Panc1 (cell line): ENCODE data around the gene TMTC2. TPM values are rescaled to one million over a fixed set of nuclear protein-coding genes. Genes with fewer than 3 reads are reported as not detected.

Experiments
- ATAC-seq: fragments of 200-7000 bp; cut with Tn5 transposase; 2 replicates; pipeline ENCODE4 v1.9.1; 2020; ENCODE audit warnings: mild to moderate bottlenecking, moderate library complexity
- BruUV-seq: library from RNA; stranded (reverse); fragments of 400-500 nt; replicated peaks from 2 replicates; lab custom pipeline; 2021; lab: Mats Ljungman, UMichigan
- CTCF ChIA-PET: fragments of 300-600 bp; sonication (Branson Sonifier 250); formaldehyde crosslinking; loops from one replicate; lab custom pipeline; 2022; ENCODE audit warnings: antibody characterized with exemption; lab: Charles Lee
- POLR2A ChIA-PET: fragments of 300-600 bp; sonication (Branson Sonifier 250); formaldehyde crosslinking; loops from one replicate; lab custom pipeline; 2022; ENCODE audit warnings: antibody characterized with exemption; lab: Charles Lee
- DNase-seq: peaks from one replicate; pipeline ENCODE4 v3.0.0-alpha.2; 2010; ENCODE audit warnings: low read depth, low spot score
- H3K27ac ChIP-seq: 2 replicates; pipeline ENCODE4 v1.5.1; 2011; ENCODE audit warnings: mild to moderate bottlenecking, low read length, inconsistent platforms
- H3K27me3 ChIP-seq: fragments of 200-500 bp; sonication (Bioruptor generic); 2 replicates; pipeline ENCODE4 v1.6.0; 2014; ENCODE audit warnings: low read length, inconsistent platforms; ENCODE audit not compliant: control insufficient read depth, insufficient read depth
- H3K36me3 ChIP-seq: fragments of 200-500 bp; sonication (Bioruptor generic); 2 replicates; pipeline ENCODE4 v1.5.1; 2014; ENCODE audit warnings: inconsistent platforms, mild to moderate bottlenecking, low read length, moderate library complexity; ENCODE audit not compliant: control insufficient read depth, insufficient read depth
- H3K4me1 ChIP-seq: 2 replicates; pipeline ENCODE4 v1.5.1; 2011; ENCODE audit warnings: inconsistent platforms, mild to moderate bottlenecking, low read length, moderate library complexity; ENCODE audit not compliant: control insufficient read depth, insufficient read depth
- H3K4me3 ChIP-seq, 2 experiments: 2 replicates each; pipeline ENCODE4 v1.5.1; 2011 to 2012; ENCODE audit warnings: low read depth in 2 of 2, low read length in 2 of 2, mild to moderate bottlenecking in 2 of 2, inconsistent platforms in 1 of 2, moderate library complexity in 1 of 2
- H3K9me3 ChIP-seq: fragments of 200-500 bp; sonication (Bioruptor generic); 2 replicates; pipeline ENCODE4 v1.5.1; 2014; ENCODE audit warnings: low read depth, mild to moderate bottlenecking, inconsistent platforms, low read length, moderate library complexity; ENCODE audit not compliant: control insufficient read depth, insufficient read depth
- POLR2AphosphoS5 ChIP-seq: IDR thresholded peaks from 2 replicates; pipeline ENCODE4 v1.6.1; 2012; ENCODE audit warnings: mild to moderate bottlenecking, low read depth, low read length, moderate library complexity
- REST ChIP-seq, 2 experiments: IDR thresholded peaks; 2 replicates each; pipeline ENCODE4 v1.6.1; 2011 to 2012; ENCODE audit warnings: low read depth in 2 of 2, control low read depth in 1 of 2, low read length in 1 of 2, mild to moderate bottlenecking in 1 of 2, moderate library complexity in 1 of 2; ENCODE audit not compliant: insufficient read depth in 1 of 2
- SIN3A ChIP-seq: IDR thresholded peaks from 2 replicates; pipeline ENCODE4 v1.6.1; 2012; ENCODE audit warnings: low read depth, mild to moderate bottlenecking, low read length, moderate library complexity, borderline replicate concordance; ENCODE audit not compliant: insufficient read depth
- TCF7L2 ChIP-seq: IDR thresholded peaks from 2 replicates; pipeline ENCODE4 v1.6.1; 2011; ENCODE audit warnings: mild to moderate bottlenecking, low read depth, low read length, inconsistent platforms
- in situ Hi-C: cut with HindIII; loops from 2 replicates; pipeline ENCODE4 v1.10.0; 2016; ENCODE audit warnings: low sequenced_read_pairs, low pct_unique_long_range_greater_than_20kb
- intact Hi-C: fragments of 100-400 bp; cut with micrococcal nuclease; formaldehyde crosslinking; loops from one replicate; pipeline ENCODE4 v1.10.0; 2022; ENCODE audit not compliant: unreplicated experiment
- total RNA-seq: library from RNA; stranded (reverse); gene quantifications from one replicate; pipeline ENCODE4 v1.2.1, GENCODE V29; 2021; ENCODE audit not compliant: unreplicated experiment

The TMTC2 gene
- total RNA-seq, 1 experiment from 2014 or later: 5.7 TPM

GRCh38 chr12:82910246-82910893 lies 223.7 kb downstream of the TMTC2 start:
- no peak overlapping the region for H3K4me3 ChIP-seq
- DNase-seq: no peak
- no peaks in the 10 kb centered on the region for H3K4me1 ChIP-seq
- no peak for TF ChIP-seq SIN3A
- TF ChIP-seq POLR2AphosphoS5: no peak
- no peak for TF ChIP-seq TCF7L2
- TF ChIP-seq REST (IDR thresholded peaks at IDR 0.05; ENCODE audit: insufficient read depth in 1 of 2, low read depth in 2 of 2, low read length in 1 of 2): no peak
- in situ Hi-C loops (no loop called here), intact Hi-C loops (no loop called here)
- ChIA-PET CTCF (interaction anchor here (0.7 kb wide), 1 partner anchor 27 kb away, joined by 3 read pairs; no protein-coding TSS in a partner anchor), POLR2A (no interaction called here)
- no peaks in the 10 kb centered on the region for H3K27me3 ChIP-seq
- no peaks in the 10 kb centered on the region for H3K9me3 ChIP-seq
- no peaks in the 10 kb centered on the region for H3K36me3 ChIP-seq
- no peak for ATAC-seq
- no TSS peak for BruUV-seq
- H3K27ac ChIP-seq: no peak overlapping the region

- Histone ChIP-seq H3K36me3 (no peaks in the 10 kb centered on the region), H3K9me3 (no peaks in the 10 kb centered on the region), H3K27me3 (no peaks in the 10 kb centered on the region), H3K4me1 (no peaks in the 10 kb centered on the region), H3K4me3 (no peak overlapping the region), H3K27ac (no peak overlapping the region)
- in situ Hi-C loops (no loop called here), intact Hi-C loops (no loop called here)
- no peak for DNase-seq
- CTCF ChIA-PET: no interaction called here
- POLR2A ChIA-PET: no interaction called here
- no TSS peak for BruUV-seq
- no peak for ATAC-seq
- TF ChIP-seq REST (IDR thresholded peaks at IDR 0.05; ENCODE audit: insufficient read depth in 1 of 2, low read depth in 2 of 2, low read length in 1 of 2) (no peak), TCF7L2 (no peak), POLR2AphosphoS5 (no peak), SIN3A (no peak)
Measured at GRCh38 chr12:82912406-82912805, 225.7 kb downstream of the TMTC2 start.
